Right cardiac atrium (tissue), 5 donors: ENCODE results near the gene MAP3K2. TPM values are rescaled to one million over a fixed set of nuclear protein-coding genes. Genes with fewer than 3 reads are reported as not detected.

Source experiments
- ATAC-seq, 2 donors: fragments of 200-7000 bp; cut with Tn5 transposase; one replicate each; pipeline versions ENCODE4 v1.8.0 to v1.9.1; 2020; ENCODE audit warnings: moderate library complexity in 2 of 2, mild to moderate bottlenecking in 1 of 2
- DNase-seq, 3 donors: peaks; one replicate each; pipeline ENCODE4 v3.0.0-alpha.2; 2020
- H3K27ac ChIP-seq: one replicate; pipeline ENCODE4 v1.5.1; 2013; ENCODE audit warnings: mild to moderate bottlenecking, low read length, control low read depth, moderate library complexity
- H3K27me3 ChIP-seq: one replicate; pipeline ENCODE4 v1.6.1; 2013; ENCODE audit not compliant: control insufficient read depth, insufficient read depth
- H3K4me1 ChIP-seq: one replicate; pipeline ENCODE4 v1.6.1; 2013; ENCODE audit warnings: low read length; ENCODE audit not compliant: control insufficient read depth, insufficient read depth
- H3K4me3 ChIP-seq: one replicate; pipeline ENCODE4 v1.5.1; 2013; ENCODE audit warnings: low read length, control low read depth
- H3K9me3 ChIP-seq: one replicate; pipeline ENCODE4 v1.6.1; 2013; ENCODE audit warnings: low read length; ENCODE audit not compliant: control insufficient read depth
- WGBS: extraction: QIAGEN DNeasy Blood & Tissue Kit; methylation state at CpG from one replicate; pipeline ENCODE4 v1.1.7; 2013; 5-methylcytosine and 5-hydroxymethylcytosine counted together
- intact Hi-C, 4 donors: fragments of 100-400 bp; cut with DNase I; formaldehyde crosslinking; loops; one replicate each; pipeline versions ENCODE4 v1.11.0 to v1.14.0; 2022 to 2023
- polyA plus RNA-seq: library from polyadenylated mRNA; stranded (reverse); fragments of 200-250 nt; gene quantifications from one replicate; pipeline ENCODE4 v1.2.3, GENCODE V29; 2013
- total RNA-seq, 4 donors: library from RNA; stranded (reverse); fragmentation: NEBNext Ultra II Directional; extraction: Animal tissue kit (Norgen Biotek cat#: 25700); gene quantifications; one replicate each; pipeline ENCODE4 v1.2.1, GENCODE V29; 2021
- donor health status: healthy with polysubstance abuse.
- donor health status: DM: no; HTN: yes; CAD: no.
- donor health status: DM: no; HTN: no; CAD: no.
- donor health status: DM: no; HTN: yes; CAD: no; lungs with severe emphysema.
- donor health status: DM: yes; HTN: yes; CAD: no.

Gene MAP3K2
- total and polyA plus RNA-seq, 5 donors, result 4.3 to 34.3 (median 30.7) TPM

DNA sequence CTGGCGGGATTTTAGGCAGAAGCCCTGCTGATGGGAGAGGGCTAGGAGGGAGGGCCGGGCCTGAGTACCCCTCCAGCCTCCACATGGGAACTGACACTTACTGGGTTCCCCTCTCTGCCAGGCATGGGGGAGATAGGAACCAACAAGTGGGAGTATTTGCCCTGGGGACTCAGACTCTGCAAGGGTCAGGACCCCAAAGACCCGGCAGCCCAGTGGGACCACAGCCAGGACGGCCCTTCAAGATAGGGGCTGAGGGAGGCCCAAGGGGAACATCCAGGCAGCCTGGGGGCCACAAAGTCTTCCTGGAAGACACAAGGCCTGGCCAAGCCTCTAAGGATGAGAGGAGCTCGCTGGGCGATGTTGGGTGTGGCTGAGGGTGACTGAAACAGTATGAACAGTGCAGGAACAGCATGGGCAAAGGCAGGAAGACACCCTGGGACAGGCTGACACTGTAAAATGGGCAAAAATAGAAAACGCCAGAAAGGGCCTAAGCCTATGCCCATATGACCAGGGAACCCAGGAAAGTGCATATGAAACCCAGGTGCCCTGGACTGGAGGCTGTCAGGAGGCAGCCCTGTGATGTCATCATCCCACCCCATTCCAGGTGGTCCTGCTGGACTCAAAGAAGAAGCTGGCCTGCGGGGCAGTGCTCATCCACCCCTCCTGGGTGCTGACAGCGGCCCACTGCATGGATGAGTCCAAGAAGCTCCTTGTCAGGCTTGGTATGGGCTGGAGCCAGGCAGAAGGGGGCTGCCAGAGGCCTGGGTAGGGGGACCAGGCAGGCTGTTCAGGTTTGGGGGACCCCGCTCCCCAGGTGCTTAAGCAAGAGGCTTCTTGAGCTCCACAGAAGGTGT is 39.0 kb upstream of the MAP3K2 start:
- no peak for ATAC-seq
- Histone ChIP-seq H3K9me3 (no peaks in the 10 kb centered on the region), H3K4me1 (peaks cover 4% of the 10 kb centered on the region), H3K27ac (no peak overlapping the region), H3K4me3 (no peak overlapping the region), H3K27me3 (no peaks in the 10 kb centered on the region)
- 88% methylated on average over 10 of the region's 10 CpGs for WGBS
- intact Hi-C loops, result no loop called here
- peak in 1 of 3 donors; percentile 44 for DNase-seq

DNA sequence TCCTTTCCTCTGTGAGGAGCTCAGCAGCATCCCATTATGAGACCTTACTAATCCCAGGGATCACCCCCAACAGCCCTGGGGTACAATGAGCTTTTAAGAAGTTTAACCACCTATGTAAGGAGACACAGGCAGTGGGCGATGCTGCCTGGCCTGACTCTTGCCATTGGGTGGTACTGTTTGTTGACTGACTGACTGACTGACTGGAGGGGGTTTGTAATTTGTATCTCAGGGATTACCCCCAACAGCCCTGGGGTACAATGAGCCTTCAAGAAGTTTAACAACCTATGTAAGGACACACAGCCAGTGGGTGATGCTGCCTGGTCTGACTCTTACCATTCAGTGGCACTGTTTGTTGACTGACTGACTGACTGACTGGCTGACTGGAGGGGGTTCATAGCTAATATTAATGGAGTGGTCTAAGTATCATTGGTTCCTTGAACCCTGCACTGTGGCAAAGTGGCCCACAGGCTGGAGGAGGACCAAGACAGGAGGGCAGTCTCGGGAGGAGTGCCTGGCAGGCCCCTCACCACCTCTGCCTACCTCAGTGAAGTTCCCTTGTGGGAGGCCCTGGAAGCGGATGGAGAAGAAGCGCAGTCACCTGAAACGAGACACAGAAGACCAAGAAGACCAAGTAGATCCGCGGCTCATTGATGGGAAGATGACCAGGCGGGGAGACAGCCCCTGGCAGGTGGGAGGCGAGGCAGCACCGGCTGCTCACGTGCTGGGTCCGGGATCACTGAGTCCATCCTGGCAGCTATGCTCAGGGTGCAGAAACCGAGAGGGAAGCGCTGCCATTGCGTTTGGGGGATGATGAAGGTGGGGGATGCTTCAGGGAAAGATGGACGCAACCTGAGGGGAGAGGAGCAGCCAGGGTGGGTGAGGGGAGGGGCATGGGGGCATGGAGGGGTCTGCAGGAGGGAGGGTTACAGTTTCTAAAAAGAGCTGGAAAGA is 38.0 kb upstream of the MAP3K2 start:
- Histone ChIP-seq H3K4me1 (peaks cover 4% of the 10 kb centered on the region), H3K4me3 (no peak overlapping the region), H3K27me3 (no peaks in the 10 kb centered on the region), H3K27ac (no peak overlapping the region), H3K9me3 (no peaks in the 10 kb centered on the region)
- intact Hi-C loops, result no loop called here
- ATAC-seq, result no peak
- WGBS, result 94% methylated on average over 16 of the region's 16 CpGs
- no peak for DNase-seq

DNA sequence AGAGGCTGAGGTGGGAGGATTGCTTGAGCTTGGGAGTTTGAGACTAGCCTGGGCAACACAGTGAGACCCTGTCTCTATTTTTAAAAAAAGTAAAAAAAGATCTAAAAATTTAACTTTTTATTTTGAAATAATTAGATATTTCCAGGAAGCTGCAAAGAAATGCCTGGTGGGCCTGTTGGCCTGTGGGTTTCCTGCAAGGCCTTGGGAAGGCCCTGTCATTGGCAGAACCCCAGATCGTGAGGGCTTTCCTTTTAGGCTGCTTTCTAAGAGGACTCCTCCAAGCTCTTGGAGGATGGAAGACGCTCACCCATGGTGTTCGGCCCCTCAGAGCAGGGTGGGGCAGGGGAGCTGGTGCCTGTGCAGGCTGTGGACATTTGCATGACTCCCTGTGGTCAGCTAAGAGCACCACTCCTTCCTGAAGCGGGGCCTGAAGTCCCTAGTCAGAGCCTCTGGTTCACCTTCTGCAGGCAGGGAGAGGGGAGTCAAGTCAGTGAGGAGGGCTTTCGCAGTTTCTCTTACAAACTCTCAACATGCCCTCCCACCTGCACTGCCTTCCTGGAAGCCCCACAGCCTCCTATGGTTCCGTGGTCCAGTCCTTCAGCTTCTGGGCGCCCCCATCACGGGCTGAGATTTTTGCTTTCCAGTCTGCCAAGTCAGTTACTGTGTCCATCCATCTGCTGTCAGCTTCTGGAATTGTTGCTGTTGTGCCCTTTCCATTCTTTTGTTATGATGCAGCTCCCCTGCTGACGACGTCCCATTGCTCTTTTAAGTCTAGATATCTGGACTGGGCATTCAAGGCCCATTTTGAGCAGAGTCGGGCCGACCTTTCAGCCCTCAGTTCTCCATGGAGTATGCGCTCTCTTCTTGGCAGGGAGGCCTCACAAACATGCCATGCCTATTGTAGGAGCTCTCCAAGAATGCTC is 37.1 kb upstream of the MAP3K2 start:
- no peak for ATAC-seq
- WGBS, result 78% methylated on average over 13 of the region's 13 CpGs

GRCh38 chr2:127423880-127424279 is 36.1 kb upstream of the MAP3K2 start:
- DNase-seq (no peak), ATAC-seq (no peak)
- Histone ChIP-seq H3K9me3 (no peaks in the 10 kb centered on the region), H3K27ac (no peak overlapping the region), H3K27me3 (no peaks in the 10 kb centered on the region), H3K4me1 (peaks cover 4% of the 10 kb centered on the region), H3K4me3 (no peak overlapping the region)
- WGBS, result 49% methylated on average over 1 of the region's 1 CpG
- intact Hi-C loops, result no loop called here

More for the DNA sequence above, 37.1 kb upstream of the MAP3K2 start:
- Histone ChIP-seq H3K27ac (no peak overlapping the region), H3K9me3 (no peaks in the 10 kb centered on the region), H3K4me1 (peaks cover 4% of the 10 kb centered on the region), H3K4me3 (no peak overlapping the region), H3K27me3 (no peaks in the 10 kb centered on the region)
- intact Hi-C loops, result no loop called here
- no peak for DNase-seq

DNA sequence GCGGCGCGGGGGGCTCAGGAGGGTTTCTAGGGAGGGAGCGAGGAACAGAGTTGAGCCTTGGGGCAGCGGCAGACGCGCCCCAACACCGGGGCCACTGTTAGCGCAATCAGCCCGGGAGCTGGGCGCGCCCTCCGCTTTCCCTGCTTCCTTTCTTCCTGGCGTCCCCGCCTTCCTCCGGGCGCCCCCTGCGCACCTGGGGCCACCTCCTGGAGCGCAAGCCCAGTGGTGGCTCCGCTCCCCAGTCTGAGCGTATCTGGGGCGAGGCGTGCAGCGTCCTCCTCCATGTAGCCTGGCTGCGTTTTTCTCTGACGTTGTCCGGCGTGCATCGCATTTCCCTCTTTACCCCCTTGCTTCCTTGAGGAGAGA is 35.7 kb upstream of the MAP3K2 start:
- DNase-seq, result peak in 1 of 3 donors; percentile 42
- Histone ChIP-seq H3K9me3 (no peaks in the 10 kb centered on the region), H3K27me3 (no peaks in the 10 kb centered on the region), H3K4me1 (peaks cover 4% of the 10 kb centered on the region), H3K27ac (no peak overlapping the region), H3K4me3 (peak overlapping the region; percentile 18)
- WGBS, result 3% methylated on average over 29 of the region's 29 CpGs
- intact Hi-C loops, result no loop called here
- ATAC-seq, result peak in 1 of 2 donors; percentile 18

- no peaks in the 10 kb centered on the region for H3K9me3 ChIP-seq
- ATAC-seq, result no peak
- peak in 1 of 3 donors; percentile 52 for DNase-seq
- H3K4me1 ChIP-seq, result peaks cover 4% of the 10 kb centered on the region
- intact Hi-C loops, result no loop called here
- H3K4me3 ChIP-seq, result peak overlapping the region; percentile 18
- H3K27me3 ChIP-seq, result no peaks in the 10 kb centered on the region
- H3K27ac ChIP-seq, result no peak overlapping the region
- 3% methylated on average over 73 of the region's 73 CpGs for WGBS
Observed at GRCh38 chr2:127422559-127423477, 35.0 kb upstream of the MAP3K2 start.

DNA sequence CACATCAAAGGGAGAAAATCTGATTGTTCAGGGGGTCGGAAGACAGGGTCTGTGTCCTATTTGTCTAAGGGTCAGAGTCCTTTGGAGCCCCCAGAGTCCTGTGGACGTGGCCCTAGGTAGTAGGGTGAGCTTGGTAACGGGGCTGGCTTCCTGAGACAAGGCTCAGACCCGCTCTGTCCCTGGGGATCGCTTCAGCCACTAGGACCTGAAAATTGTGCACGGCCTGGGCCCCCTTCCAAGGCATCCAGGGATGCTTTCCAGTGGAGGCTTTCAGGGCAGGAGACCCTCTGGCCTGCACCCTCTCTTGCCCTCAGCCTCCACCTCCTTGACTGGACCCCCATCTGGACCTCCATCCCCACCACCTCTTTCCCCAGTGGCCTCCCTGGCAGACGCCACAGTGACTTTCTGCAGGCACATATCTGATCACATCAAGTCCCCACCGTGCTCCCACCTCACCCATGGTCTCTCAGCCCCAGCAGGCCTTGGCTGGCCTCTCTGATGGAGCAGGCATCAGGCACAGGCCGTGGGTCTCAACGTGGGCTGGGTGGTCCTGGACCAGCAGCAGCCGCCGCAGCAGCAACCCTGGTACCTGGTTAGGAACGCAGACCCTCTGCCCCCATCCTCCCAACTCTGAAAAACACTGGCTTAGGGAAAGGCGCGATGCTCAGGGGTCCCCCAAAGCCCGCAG is 34.2 kb upstream of the MAP3K2 start:
- DNase-seq, result peak in 1 of 3 donors; percentile 44
- peaks cover 4% of the 10 kb centered on the region for H3K4me1 ChIP-seq
- H3K4me3 ChIP-seq, result no peak overlapping the region
- no peaks in the 10 kb centered on the region for H3K9me3 ChIP-seq
- intact Hi-C loops, result no loop called here
- no peaks in the 10 kb centered on the region for H3K27me3 ChIP-seq
- WGBS, result 68% methylated on average over 16 of the region's 16 CpGs
- no peak for ATAC-seq
- no peak overlapping the region for H3K27ac ChIP-seq

DNA sequence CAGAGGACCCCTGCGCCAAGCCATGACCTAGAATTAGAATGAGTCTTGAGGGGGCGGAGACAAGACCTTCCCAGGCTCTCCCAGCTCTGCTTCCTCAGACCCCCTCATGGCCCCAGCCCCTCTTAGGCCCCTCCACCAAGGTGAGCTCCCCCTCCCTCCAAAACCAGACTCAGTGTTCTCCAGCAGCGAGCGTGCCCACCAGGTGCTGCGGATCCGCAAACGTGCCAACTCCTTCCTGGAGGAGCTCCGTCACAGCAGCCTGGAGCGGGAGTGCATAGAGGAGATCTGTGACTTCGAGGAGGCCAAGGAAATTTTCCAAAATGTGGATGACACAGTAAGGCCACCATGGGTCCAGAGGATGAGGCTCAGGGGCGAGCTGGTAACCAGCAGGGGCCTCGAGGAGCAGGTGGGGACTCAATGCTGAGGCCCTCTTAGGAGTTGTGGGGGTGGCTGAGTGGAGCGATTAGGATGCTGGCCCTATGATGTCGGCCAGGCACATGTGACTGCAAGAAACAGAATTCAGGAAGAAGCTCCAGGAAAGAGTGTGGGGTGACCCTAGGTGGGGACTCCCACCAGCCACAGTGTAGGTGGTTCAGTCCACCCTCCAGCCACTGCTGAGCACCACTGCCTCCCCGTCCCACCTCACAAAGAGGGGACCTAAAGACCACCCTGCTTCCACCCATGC is 33.5 kb upstream of the MAP3K2 start:
- H3K4me3 ChIP-seq, result no peak overlapping the region
- no peaks in the 10 kb centered on the region for H3K27me3 ChIP-seq
- DNase-seq (peak in 1 of 3 donors; percentile 21), ATAC-seq (no peak)
- intact Hi-C loops, result no loop called here
- H3K4me1 ChIP-seq, result peaks cover 4% of the 10 kb centered on the region
- H3K27ac ChIP-seq, result no peak overlapping the region
- H3K9me3 ChIP-seq, result no peaks in the 10 kb centered on the region
- WGBS, result 88% methylated on average over 15 of the region's 15 CpGs
